Esophagus muscularis mucosa (tissue), 4 donors: ENCODE measurements around the gene TTLL12.

Experiments
- EP300 ChIP-seq: sonication (generic); formaldehyde crosslinking; IDR thresholded peaks from one replicate; pipeline ENCODE4 v1.6.1; 2017; ENCODE audit warnings: antibody characterized with exemption
- POLR2A ChIP-seq: fragments of 450-650 bp; IDR thresholded peaks from one replicate; pipeline ENCODE4 v1.6.1; 2017; ENCODE audit warnings: antibody characterized with exemption, moderate library complexity, mild to moderate bottlenecking, low read depth
- POLR2AphosphoS5 ChIP-seq, 2 donors: sonication (generic); formaldehyde crosslinking; IDR thresholded peaks; one replicate each; pipeline ENCODE4 v1.6.1; 2017; ENCODE audit warnings: antibody characterized with exemption in 2 of 2
- TF ChIP-seq, protein P1 (sequence below), 3 experiments: fragments of 200-600 bp in 2 of 3; fragments of 450-650 bp in 1 of 3; sonication (generic) in 2 of 3; IDR thresholded peaks; one replicate each; pipeline ENCODE4 v1.5.1; 2017 to 2019; ENCODE audit warnings: antibody characterized with exemption in 3 of 3, mild to moderate bottlenecking in 2 of 3, moderate library complexity in 1 of 3

DNA sequence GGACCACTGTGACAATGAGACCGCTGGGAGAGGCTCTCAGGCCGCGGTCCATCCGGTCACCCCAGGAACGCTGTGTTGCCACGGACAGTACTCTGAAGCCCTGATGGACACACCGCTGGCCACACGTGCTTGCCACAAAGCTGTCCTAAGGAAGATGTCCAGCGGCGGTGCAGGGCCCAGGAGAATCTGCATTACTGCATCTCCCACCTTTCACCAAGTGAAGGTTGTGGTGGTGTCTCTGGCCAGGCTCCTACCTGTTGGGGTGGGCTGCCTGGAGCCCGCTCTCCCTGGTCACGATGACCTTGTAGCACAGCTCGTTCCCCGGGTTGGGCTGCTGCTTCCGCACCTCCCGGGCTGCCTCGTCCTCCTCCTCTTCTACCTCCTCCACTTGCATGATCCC, 4.2 kb downstream of the TTLL12 start:
- TF ChIP-seq POLR2A, result no peak
- TF ChIP-seq, protein P1, sequence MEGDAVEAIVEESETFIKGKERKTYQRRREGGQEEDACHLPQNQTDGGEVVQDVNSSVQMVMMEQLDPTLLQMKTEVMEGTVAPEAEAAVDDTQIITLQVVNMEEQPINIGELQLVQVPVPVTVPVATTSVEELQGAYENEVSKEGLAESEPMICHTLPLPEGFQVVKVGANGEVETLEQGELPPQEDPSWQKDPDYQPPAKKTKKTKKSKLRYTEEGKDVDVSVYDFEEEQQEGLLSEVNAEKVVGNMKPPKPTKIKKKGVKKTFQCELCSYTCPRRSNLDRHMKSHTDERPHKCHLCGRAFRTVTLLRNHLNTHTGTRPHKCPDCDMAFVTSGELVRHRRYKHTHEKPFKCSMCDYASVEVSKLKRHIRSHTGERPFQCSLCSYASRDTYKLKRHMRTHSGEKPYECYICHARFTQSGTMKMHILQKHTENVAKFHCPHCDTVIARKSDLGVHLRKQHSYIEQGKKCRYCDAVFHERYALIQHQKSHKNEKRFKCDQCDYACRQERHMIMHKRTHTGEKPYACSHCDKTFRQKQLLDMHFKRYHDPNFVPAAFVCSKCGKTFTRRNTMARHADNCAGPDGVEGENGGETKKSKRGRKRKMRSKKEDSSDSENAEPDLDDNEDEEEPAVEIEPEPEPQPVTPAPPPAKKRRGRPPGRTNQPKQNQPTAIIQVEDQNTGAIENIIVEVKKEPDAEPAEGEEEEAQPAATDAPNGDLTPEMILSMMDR (IDR thresholded peaks at IDR 0.05), result no peak
- TF ChIP-seq POLR2AphosphoS5 (IDR thresholded peaks at IDR 0.05), result no peak
- TF ChIP-seq EP300, result no peak
